HCT116 (cell line): ENCODE results near the gene ALDH1A1. TPM values are rescaled to one million over a fixed set of nuclear protein-coding genes. Genes with fewer than 3 reads are reported as not detected.

Source experiments
- ATAC-seq: fragments of 200-7000 bp; cut with Tn5 transposase; 2 replicates; pipeline ENCODE4 v1.9.1; 2020; ENCODE audit warnings: mild to moderate bottlenecking, moderate library complexity
- BruUV-seq: library from RNA; stranded (reverse); fragments of 400-500 nt; replicated peaks from 2 replicates; lab custom pipeline; 2021; lab: Mats Ljungman, UMichigan
- CTCF ChIA-PET: fragments of 300-600 bp; sonication (Branson Sonifier 250); formaldehyde crosslinking; loops from one replicate; lab custom pipeline; 2021; ENCODE audit warnings: antibody characterized with exemption; lab: Charles Lee
- POLR2A ChIA-PET: fragments of 300-600, 350-600 bp; sonication (Branson Sonifier 250); formaldehyde crosslinking; loops from one replicate; lab custom pipeline; 2021; ENCODE audit warnings: antibody characterized with exemption; lab: Charles Lee
- RAD21 ChIA-PET, 2 experiments: fragments of 300-600 bp; sonication (Branson Sonifier 250); formaldehyde crosslinking; loops; one replicate each; lab custom pipeline; 2023; ENCODE audit warnings: low total read pairs in 2 of 2; ENCODE audit not compliant: uncharacterized antibody in 2 of 2, unreplicated experiment in 2 of 2, low non-redundant PET in 1 of 2; lab: Charles Lee
- DNase-seq: peaks from one replicate; pipeline ENCODE4 v3.0.0-alpha.2; 2010; ENCODE audit warnings: low read depth, low spot score
- H2AFZ ChIP-seq: fragments of 200-600 bp; shearing (Covaris generic), sonication (generic); 2 replicates; pipeline ENCODE4 v1.6.1; 2017; ENCODE audit warnings: low read depth, mixed run types, mixed read lengths, antibody characterized with exemption, low read length; ENCODE audit not compliant: poor library complexity, severe bottlenecking
- H3K27ac ChIP-seq: 2 replicates; pipeline ENCODE4 v1.5.1; 2012; ENCODE audit warnings: low read depth, low read length
- H3K27me3 ChIP-seq: fragments of 200-600 bp; sonication (generic); 2 replicates; pipeline ENCODE4 v1.6.1; 2016; ENCODE audit warnings: mixed run types, low read length, mixed read lengths; ENCODE audit not compliant: insufficient read depth
- H3K36me3 ChIP-seq, 2 experiments: fragments of 200-500 bp in 1 of 2; fragments of 200-600 bp in 1 of 2; sonication (Bioruptor generic) in 1 of 2; sonication (generic) in 1 of 2; 2 replicates each; pipeline versions ENCODE4 v1.5.1 to v1.6.1; 2014 to 2016; ENCODE audit warnings: low read length in 2 of 2, inconsistent platforms in 1 of 2, mixed read lengths in 1 of 2, mixed run types in 1 of 2; ENCODE audit not compliant: insufficient read depth in 2 of 2, control insufficient read depth in 1 of 2
- H3K4me1 ChIP-seq, 2 experiments: fragments of 200-600 bp in 1 of 2; sonication (generic) in 1 of 2; 2 replicates each; pipeline versions ENCODE4 v1.5.1 to v1.6.1; 2012 to 2017; ENCODE audit warnings: low read length in 2 of 2, inconsistent platforms in 1 of 2, mild to moderate bottlenecking in 1 of 2, mixed read lengths in 1 of 2, mixed run types in 1 of 2, moderate library complexity in 1 of 2; ENCODE audit not compliant: insufficient read depth in 2 of 2, control insufficient read depth in 1 of 2
- H3K4me2 ChIP-seq: fragments of 200-600 bp; sonication (generic); 2 replicates; pipeline ENCODE4 v1.6.1; 2017; ENCODE audit warnings: mixed run types, low read length, mixed read lengths
- H3K4me3 ChIP-seq, 2 experiments: fragments of 200-600 bp in 1 of 2; sonication (generic) in 1 of 2; replicated peaks in 1 of 2; 2 replicates each; pipeline ENCODE4 v1.5.1; 2011 to 2016; ENCODE audit warnings: low read length in 2 of 2, control low read depth in 1 of 2, low read depth in 1 of 2, mild to moderate bottlenecking in 1 of 2, mixed read lengths in 1 of 2, mixed run types in 1 of 2
- H3K79me2 ChIP-seq: fragments of 200-600 bp; sonication (generic); 2 replicates; pipeline ENCODE4 v1.6.1; 2017; ENCODE audit warnings: mild to moderate bottlenecking, mixed run types, low read length, moderate library complexity, mixed read lengths; ENCODE audit not compliant: insufficient read depth
- H3K9ac ChIP-seq: fragments of 200-600 bp; sonication (generic); 2 replicates; pipeline ENCODE4 v1.6.1; 2016; ENCODE audit warnings: low read length, mixed read lengths
- H3K9me2 ChIP-seq: fragments of 200-600 bp; sonication (generic), shearing (Covaris generic); 2 replicates; pipeline ENCODE4 v1.6.1; 2017; ENCODE audit warnings: mixed run types, mild to moderate bottlenecking, moderate library complexity; ENCODE audit not compliant: insufficient read depth
- H3K9me3 ChIP-seq, 2 experiments: fragments of 200-500 bp in 1 of 2; fragments of 200-600 bp in 1 of 2; sonication (Bioruptor generic) in 1 of 2; sonication (generic) in 1 of 2; 2 replicates each; pipeline ENCODE4 v1.6.1; 2014 to 2017; ENCODE audit warnings: low read length in 2 of 2, mixed read lengths in 2 of 2, inconsistent platforms in 1 of 2, low read depth in 1 of 2, mild to moderate bottlenecking in 1 of 2, mixed run types in 1 of 2, moderate library complexity in 1 of 2; ENCODE audit not compliant: control insufficient read depth in 1 of 2, insufficient read depth in 1 of 2
- H4K20me1 ChIP-seq: fragments of 200-600 bp; sonication (generic), shearing (Covaris generic); 2 replicates; pipeline ENCODE4 v1.6.1; 2017; ENCODE audit warnings: mixed run types, mild to moderate bottlenecking, moderate library complexity; ENCODE audit not compliant: insufficient read depth
- CBX3 ChIP-seq: IDR thresholded peaks from 2 replicates; pipeline ENCODE4 v1.6.1; 2012; ENCODE audit warnings: low read depth
- CEBPB ChIP-seq: IDR thresholded peaks from 2 replicates; pipeline ENCODE4 v1.6.1; 2012; ENCODE audit warnings: low read depth
- ELF1 ChIP-seq: IDR thresholded peaks from 2 replicates; pipeline ENCODE4 v1.6.1; 2012; ENCODE audit warnings: low read depth, borderline replicate concordance
- EZH2phosphoT487 ChIP-seq: fragments of 200-600 bp; IDR thresholded peaks from 2 replicates; pipeline ENCODE4 v1.6.1; 2018; ENCODE audit warnings: antibody characterized with exemption, borderline replicate concordance
- JUND ChIP-seq: IDR thresholded peaks from 2 replicates; pipeline ENCODE4 v1.6.1; 2012
- POLR2AphosphoS5 ChIP-seq: IDR thresholded peaks from 2 replicates; pipeline ENCODE4 v1.6.1; 2011; ENCODE audit warnings: mild to moderate bottlenecking, low read depth, low read length, moderate library complexity
- RAD21 ChIP-seq: IDR thresholded peaks from 2 replicates; pipeline ENCODE4 v1.6.1; 2012; ENCODE audit warnings: low read depth, mild to moderate bottlenecking
- SIN3A ChIP-seq: IDR thresholded peaks from 2 replicates; pipeline ENCODE4 v1.6.1; 2012; ENCODE audit warnings: low read depth
- SP1 ChIP-seq: IDR thresholded peaks from 2 replicates; pipeline ENCODE4 v1.6.1; 2012; ENCODE audit warnings: low read depth
- TCF7L2 ChIP-seq: IDR thresholded peaks from 2 replicates; pipeline ENCODE4 v1.7.0; 2011; ENCODE audit warnings: borderline replicate concordance, inconsistent platforms; ENCODE audit not compliant: insufficient read depth, insufficient read length; ENCODE audit errors: extremely low read depth
- YY1 ChIP-seq: IDR thresholded peaks from 2 replicates; pipeline ENCODE4 v1.6.1; 2011; ENCODE audit warnings: low read length, low read depth, moderate library complexity, mild to moderate bottlenecking; ENCODE audit not compliant: insufficient replicate concordance; ENCODE audit errors: extremely low read depth
- ZFX ChIP-seq: fragments of 450-650 bp; IDR thresholded peaks from 2 replicates; pipeline ENCODE4 v1.6.1; 2017
- ZNF274 ChIP-seq: fragments of 200-500 bp; sonication (Bioruptor generic); IDR thresholded peaks from 2 replicates; pipeline ENCODE4 v1.6.1; 2014; ENCODE audit warnings: mild to moderate bottlenecking, low read depth, low read length, inconsistent platforms
- intact Hi-C: fragments of 100-400 bp; cut with micrococcal nuclease; formaldehyde crosslinking; loops from 2 replicates; pipeline ENCODE4 v1.10.0; 2022
- total RNA-seq: library from RNA; stranded (reverse); gene quantifications from one replicate; pipeline ENCODE4 v1.2.1, GENCODE V29; 2021; ENCODE audit not compliant: unreplicated experiment
- TF ChIP-seq, protein P1 (sequence below): IDR thresholded peaks from 2 replicates; pipeline ENCODE4 v1.6.1; 2012
- TF ChIP-seq, protein P2 (sequence below): IDR thresholded peaks from 2 replicates; pipeline ENCODE4 v1.6.1; 2012
- TF ChIP-seq, protein P3 (sequence below): IDR thresholded peaks from 2 replicates; pipeline ENCODE4 v1.6.1; 2012; ENCODE audit warnings: low read depth
- TF ChIP-seq, protein P4 (sequence below): IDR thresholded peaks from 2 replicates; pipeline ENCODE4 v1.6.1; 2011; ENCODE audit warnings: mild to moderate bottlenecking, low read length, moderate library complexity; ENCODE audit not compliant: insufficient replicate concordance; ENCODE audit errors: extremely low read depth
- TF ChIP-seq, protein P5 (sequence below), 3 experiments: fragments of 200-600 bp in 1 of 3; sonication (generic) in 1 of 3; IDR thresholded peaks in 2 of 3; conservative IDR thresholded peaks in 1 of 3; 2 replicates each; pipeline ENCODE4 v1.5.1; 2012 to 2017; ENCODE audit warnings: low read depth in 2 of 3, low read length in 2 of 3, antibody characterized with exemption in 1 of 3, borderline replicate concordance in 1 of 3, control low read depth in 1 of 3, mild to moderate bottlenecking in 1 of 3, mixed read lengths in 1 of 3, mixed run types in 1 of 3, moderate library complexity in 1 of 3; ENCODE audit not compliant: insufficient read depth in 1 of 3

ALDH1A1 gene
- total RNA-seq, 1 experiment from 2014 or later: 0.44 TPM

DNA sequence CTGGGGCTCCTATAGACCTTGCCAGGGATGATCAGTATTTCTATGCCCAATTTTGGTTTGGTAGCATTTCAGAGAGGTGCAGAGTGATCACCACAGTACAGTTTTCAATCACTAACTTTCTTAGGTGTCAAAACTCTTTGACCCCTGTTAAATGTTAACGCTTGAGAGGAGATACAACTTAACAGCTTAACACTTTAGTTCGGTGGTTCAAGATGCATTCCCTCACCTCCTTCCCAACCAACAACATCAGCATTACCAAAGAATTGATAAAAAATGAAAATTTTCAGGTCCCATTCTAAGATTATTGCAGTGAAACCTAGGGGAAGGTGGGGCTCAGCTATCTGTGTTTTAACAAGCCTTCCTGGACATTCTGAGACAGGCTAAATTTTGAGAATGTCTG lies 16.2 kb downstream of the ALDH1A1 start:
- no peaks in the 10 kb centered on the region for H3K4me1 ChIP-seq
- no peak for DNase-seq
- no peaks in the 10 kb centered on the region; the same call in 1 of the 2 replicates for H3K27me3 ChIP-seq
- H3K79me2 ChIP-seq: no peaks in the 10 kb centered on the region
- H3K9me3 ChIP-seq: no peaks in the 10 kb centered on the region
- BruUV-seq: no TSS peak
- H3K9me2 ChIP-seq: no peaks in the 10 kb centered on the region
- ChIA-PET RAD21 (no interaction called here), CTCF (no interaction called here)
- no peak overlapping the region for H2AFZ ChIP-seq
- H3K9ac ChIP-seq: no peak overlapping the region
- TF ChIP-seq, protein P1, sequence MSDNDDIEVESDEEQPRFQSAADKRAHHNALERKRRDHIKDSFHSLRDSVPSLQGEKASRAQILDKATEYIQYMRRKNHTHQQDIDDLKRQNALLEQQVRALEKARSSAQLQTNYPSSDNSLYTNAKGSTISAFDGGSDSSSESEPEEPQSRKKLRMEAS: no peak
- TF ChIP-seq EZH2phosphoT487 (no peak), CEBPB (no peak), JUND (no peak), ELF1 (no peak), YY1 (no peak), RAD21 (no peak), ZNF274 (no peak), POLR2AphosphoS5 (no peak), TCF7L2 (no peak), ZFX (no peak), SIN3A (no peak), CBX3 (no peak), SP1 (no peak)
- TF ChIP-seq, protein P2, sequence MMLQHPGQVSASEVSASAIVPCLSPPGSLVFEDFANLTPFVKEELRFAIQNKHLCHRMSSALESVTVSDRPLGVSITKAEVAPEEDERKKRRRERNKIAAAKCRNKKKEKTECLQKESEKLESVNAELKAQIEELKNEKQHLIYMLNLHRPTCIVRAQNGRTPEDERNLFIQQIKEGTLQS: no peak
- TF ChIP-seq, protein P3, sequence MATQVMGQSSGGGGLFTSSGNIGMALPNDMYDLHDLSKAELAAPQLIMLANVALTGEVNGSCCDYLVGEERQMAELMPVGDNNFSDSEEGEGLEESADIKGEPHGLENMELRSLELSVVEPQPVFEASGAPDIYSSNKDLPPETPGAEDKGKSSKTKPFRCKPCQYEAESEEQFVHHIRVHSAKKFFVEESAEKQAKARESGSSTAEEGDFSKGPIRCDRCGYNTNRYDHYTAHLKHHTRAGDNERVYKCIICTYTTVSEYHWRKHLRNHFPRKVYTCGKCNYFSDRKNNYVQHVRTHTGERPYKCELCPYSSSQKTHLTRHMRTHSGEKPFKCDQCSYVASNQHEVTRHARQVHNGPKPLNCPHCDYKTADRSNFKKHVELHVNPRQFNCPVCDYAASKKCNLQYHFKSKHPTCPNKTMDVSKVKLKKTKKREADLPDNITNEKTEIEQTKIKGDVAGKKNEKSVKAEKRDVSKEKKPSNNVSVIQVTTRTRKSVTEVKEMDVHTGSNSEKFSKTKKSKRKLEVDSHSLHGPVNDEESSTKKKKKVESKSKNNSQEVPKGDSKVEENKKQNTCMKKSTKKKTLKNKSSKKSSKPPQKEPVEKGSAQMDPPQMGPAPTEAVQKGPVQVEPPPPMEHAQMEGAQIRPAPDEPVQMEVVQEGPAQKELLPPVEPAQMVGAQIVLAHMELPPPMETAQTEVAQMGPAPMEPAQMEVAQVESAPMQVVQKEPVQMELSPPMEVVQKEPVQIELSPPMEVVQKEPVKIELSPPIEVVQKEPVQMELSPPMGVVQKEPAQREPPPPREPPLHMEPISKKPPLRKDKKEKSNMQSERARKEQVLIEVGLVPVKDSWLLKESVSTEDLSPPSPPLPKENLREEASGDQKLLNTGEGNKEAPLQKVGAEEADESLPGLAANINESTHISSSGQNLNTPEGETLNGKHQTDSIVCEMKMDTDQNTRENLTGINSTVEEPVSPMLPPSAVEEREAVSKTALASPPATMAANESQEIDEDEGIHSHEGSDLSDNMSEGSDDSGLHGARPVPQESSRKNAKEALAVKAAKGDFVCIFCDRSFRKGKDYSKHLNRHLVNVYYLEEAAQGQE: no peak
- TF ChIP-seq, protein P4, sequence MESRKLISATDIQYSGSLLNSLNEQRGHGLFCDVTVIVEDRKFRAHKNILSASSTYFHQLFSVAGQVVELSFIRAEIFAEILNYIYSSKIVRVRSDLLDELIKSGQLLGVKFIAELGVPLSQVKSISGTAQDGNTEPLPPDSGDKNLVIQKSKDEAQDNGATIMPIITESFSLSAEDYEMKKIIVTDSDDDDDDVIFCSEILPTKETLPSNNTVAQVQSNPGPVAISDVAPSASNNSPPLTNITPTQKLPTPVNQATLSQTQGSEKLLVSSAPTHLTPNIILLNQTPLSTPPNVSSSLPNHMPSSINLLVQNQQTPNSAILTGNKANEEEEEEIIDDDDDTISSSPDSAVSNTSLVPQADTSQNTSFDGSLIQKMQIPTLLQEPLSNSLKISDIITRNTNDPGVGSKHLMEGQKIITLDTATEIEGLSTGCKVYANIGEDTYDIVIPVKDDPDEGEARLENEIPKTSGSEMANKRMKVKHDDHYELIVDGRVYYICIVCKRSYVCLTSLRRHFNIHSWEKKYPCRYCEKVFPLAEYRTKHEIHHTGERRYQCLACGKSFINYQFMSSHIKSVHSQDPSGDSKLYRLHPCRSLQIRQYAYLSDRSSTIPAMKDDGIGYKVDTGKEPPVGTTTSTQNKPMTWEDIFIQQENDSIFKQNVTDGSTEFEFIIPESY: no peak
- TF ChIP-seq, protein P5, sequence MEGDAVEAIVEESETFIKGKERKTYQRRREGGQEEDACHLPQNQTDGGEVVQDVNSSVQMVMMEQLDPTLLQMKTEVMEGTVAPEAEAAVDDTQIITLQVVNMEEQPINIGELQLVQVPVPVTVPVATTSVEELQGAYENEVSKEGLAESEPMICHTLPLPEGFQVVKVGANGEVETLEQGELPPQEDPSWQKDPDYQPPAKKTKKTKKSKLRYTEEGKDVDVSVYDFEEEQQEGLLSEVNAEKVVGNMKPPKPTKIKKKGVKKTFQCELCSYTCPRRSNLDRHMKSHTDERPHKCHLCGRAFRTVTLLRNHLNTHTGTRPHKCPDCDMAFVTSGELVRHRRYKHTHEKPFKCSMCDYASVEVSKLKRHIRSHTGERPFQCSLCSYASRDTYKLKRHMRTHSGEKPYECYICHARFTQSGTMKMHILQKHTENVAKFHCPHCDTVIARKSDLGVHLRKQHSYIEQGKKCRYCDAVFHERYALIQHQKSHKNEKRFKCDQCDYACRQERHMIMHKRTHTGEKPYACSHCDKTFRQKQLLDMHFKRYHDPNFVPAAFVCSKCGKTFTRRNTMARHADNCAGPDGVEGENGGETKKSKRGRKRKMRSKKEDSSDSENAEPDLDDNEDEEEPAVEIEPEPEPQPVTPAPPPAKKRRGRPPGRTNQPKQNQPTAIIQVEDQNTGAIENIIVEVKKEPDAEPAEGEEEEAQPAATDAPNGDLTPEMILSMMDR (IDR thresholded peaks at IDR 0.05 in 2 of 3, conservative IDR thresholded peaks at IDR 0.05 in 1 of 3; ENCODE audit: borderline replicate concordance in 1 of 3, insufficient read depth in 1 of 3, low read depth in 2 of 3, low read length in 2 of 3): no peak
- TF ChIP-seq, all 23 proteins: peak for 0
- Histone ChIP-seq H3K4me3 (no peak overlapping the region), H3K4me2 (no peak overlapping the region), H4K20me1 (no peaks in the 10 kb centered on the region), H3K36me3 (no peaks in the 10 kb centered on the region), H3K27ac (no peak overlapping the region)
- POLR2A ChIA-PET: no interaction called here
- no peak for ATAC-seq
- intact Hi-C loops: no loop called here
